Measurements from ENCODE around the gene MATN3.

The MATN3 gene

DNA sequence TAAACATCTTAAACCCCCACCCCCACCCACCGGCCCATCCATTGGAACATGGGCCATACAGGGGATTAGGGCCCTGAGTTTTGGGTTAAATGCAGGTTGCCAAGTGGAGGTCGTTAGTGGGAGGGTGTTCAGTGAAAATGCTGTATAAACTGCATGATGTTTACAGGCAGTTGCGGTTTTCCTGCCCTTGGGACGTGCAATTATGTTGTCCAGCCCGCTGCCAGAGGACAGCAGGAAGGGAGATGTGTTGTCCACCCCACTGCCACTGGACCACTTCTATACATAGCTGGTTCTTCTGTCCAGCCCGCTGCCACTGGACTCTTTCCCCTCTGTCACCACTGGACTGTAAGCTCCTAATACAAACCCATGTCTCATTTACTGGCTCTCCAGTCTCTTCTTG is 41.7 kb upstream of the MATN3 start:
- no peaks in the 10 kb centered on the region for H3K9me3 ChIP-seq
- no peaks in the 10 kb centered on the region for H3K4me1 ChIP-seq
- no peaks in the 10 kb centered on the region for H3K27me3 ChIP-seq
- no peaks in the 10 kb centered on the region for H3K36me3 ChIP-seq
- no peak for DNase-seq
- TF ChIP-seq, protein P1, sequence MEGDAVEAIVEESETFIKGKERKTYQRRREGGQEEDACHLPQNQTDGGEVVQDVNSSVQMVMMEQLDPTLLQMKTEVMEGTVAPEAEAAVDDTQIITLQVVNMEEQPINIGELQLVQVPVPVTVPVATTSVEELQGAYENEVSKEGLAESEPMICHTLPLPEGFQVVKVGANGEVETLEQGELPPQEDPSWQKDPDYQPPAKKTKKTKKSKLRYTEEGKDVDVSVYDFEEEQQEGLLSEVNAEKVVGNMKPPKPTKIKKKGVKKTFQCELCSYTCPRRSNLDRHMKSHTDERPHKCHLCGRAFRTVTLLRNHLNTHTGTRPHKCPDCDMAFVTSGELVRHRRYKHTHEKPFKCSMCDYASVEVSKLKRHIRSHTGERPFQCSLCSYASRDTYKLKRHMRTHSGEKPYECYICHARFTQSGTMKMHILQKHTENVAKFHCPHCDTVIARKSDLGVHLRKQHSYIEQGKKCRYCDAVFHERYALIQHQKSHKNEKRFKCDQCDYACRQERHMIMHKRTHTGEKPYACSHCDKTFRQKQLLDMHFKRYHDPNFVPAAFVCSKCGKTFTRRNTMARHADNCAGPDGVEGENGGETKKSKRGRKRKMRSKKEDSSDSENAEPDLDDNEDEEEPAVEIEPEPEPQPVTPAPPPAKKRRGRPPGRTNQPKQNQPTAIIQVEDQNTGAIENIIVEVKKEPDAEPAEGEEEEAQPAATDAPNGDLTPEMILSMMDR (IDR thresholded peaks at IDR 0.05; ENCODE audit: low read depth, low read length), result no peak
- H3K4me3 ChIP-seq (ENCODE audit: low read depth, low read length), result no peak overlapping the region

DNA sequence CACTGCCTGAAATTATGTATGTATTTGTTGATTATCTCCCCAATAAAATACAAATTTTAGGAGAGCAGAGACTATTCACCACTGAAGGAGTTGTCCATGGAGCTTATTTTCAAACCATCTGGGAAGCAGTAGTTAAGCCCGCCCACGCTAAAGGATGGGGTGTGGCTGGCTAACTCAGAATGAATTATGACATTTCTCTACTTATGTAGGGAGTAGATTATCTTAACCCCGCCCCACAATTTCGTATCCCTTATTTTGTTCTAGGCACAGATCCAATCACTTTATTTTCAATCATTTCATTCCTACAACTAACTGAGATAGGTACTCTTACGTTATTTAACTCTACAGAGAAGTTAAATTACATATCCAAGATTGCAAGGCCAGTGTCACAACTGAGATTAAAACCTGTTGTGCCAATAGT is 40.4 kb upstream of the MATN3 start:
- TF ChIP-seq, protein P1 (IDR thresholded peaks at IDR 0.05; ENCODE audit: low read depth, low read length), result no peak
- Histone ChIP-seq H3K27me3 (no peaks in the 10 kb centered on the region), H3K36me3 (no peaks in the 10 kb centered on the region), H3K4me3 (ENCODE audit: low read depth, low read length) (peak overlapping the region; percentile 94), H3K9me3 (no peaks in the 10 kb centered on the region), H3K4me1 (no peaks in the 10 kb centered on the region)
- peak; percentile 40 for DNase-seq

DNA sequence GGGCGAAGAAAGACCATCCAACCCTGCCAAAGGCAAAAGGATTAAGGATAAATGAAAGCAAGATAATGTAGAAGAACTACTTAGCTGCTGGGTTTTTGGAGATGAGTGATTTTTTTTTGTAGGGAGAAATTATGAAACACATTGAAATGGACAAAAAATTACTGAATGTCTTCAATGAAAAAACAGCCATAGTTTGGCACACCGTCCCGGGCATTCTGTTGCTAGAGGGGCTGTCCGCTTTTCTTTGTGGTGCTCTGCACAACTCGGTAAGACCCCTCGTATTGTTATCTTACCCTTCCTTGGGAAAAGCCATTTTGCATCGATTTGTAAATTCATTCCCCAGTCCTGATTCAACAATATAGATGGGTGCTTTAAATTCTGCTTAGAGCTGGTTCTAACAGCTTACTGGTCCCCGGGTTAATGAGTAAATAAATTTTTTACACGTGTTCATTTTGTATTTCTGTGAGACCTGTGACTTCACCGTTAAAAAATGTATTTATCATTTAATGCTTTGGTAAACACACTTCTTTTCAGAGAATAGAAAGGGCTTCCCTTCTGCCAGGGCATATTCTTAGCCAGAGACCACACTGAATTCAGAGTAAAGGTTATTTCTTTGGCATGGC is 39.9 kb upstream of the MATN3 start:
- Histone ChIP-seq H3K36me3 (no peaks in the 10 kb centered on the region), H3K4me1 (no peaks in the 10 kb centered on the region), H3K27me3 (no peaks in the 10 kb centered on the region), H3K9me3 (no peaks in the 10 kb centered on the region), H3K4me3 (ENCODE audit: low read depth, low read length) (peak overlapping the region; percentile 94)
- DNase-seq, result no peak
- TF ChIP-seq, protein P1 (IDR thresholded peaks at IDR 0.05; ENCODE audit: low read depth, low read length), result no peak

DNA sequence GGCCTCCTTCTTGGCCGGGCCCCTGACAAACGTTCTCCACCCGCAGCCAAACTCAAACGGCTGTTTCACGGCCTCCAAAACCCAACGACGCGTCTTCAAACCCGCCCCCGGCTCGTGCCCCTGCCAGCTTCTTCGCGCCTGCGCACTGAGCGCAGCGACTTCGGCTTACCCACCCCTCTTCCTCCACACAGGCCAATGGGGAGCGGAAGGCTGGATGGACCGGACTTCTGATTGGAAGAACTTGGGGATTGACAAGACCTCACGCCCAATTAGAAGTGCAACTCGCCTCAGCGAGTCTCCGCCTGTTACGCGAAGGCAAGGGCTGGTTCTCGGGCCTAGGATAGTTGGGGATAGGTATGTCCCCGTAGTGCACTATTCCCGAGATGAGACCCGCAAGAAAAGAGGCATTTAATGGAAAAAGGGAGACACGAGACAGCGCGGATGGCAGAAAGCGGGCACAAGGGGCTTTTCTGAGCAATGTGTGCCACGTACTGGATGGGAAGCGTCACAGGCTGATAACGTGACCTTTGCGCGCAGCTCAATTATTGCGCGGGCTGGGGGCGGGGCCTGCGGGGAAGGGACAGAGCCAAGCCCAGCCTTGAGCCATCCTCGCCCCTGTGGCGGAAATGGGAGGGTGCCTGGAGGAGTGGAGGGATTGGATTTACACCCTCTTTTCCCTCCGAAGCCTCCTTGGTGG is 39.2 kb upstream of the MATN3 start, which contains the start of gene LAPTM4A:
Gene LAPTM4A, minus strand, starts transcription at position 97 of the 697 bp plus-strand sequence. CDS start 108 bp downstream, outside the sequence.
- Histone ChIP-seq H3K4me1 (no peaks in the 10 kb centered on the region), H3K36me3 (no peaks in the 10 kb centered on the region), H3K4me3 (ENCODE audit: low read depth, low read length) (peak within 1 kb of the TSS; percentile 94), H3K9me3 (no peaks in the 10 kb centered on the region), H3K27me3 (no peaks in the 10 kb centered on the region)
- TF ChIP-seq, protein P1 (IDR thresholded peaks at IDR 0.05; ENCODE audit: low read depth, low read length), result no peak
- DNase-seq, result peak; percentile 99

DNA sequence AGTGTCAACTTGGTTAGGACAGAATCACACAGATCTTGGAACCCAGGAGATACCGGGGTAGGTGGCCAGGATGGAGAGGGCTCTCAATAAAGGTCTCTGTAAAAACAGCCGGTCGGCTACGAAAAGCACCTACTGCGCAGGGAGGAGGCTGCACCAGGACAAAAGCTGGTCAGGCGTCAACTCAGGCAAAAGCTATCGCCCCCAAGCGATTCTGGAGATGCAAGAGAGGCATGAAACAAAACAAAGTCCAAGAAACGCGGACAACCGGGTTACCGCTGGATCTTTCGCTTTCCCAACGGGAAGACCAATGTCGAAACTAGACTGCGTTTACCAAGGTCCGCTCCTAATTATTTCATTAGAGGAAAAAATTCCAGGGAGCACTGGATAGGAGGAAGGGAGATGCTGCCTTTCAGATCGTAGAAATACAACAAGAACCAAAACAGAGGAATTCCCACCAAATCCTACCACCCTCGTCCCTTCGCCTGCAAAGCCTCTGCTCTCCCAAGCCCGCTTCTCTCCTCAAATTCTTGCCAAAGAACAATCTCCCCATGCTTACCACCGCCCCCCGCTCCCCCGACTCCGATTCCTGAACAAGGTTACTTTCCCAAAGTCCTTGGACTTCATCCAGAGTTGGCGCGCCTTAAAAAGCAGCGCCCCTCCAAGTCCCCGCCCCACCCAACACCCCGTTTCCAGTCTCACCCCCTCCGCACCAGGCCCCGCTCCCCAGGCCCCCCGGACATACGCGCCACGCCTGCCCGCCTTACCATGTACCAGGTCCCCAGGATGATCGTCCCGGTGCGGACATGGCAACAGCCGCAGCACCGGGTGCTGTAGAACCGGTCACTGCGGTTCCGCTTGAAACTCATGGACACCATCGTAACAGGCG is 38.4 kb upstream of the MATN3 start:
- peak; percentile 54 for DNase-seq
- Histone ChIP-seq H3K9me3 (no peaks in the 10 kb centered on the region), H3K4me1 (peaks cover under 1% of the 10 kb centered on the region), H3K36me3 (no peaks in the 10 kb centered on the region), H3K4me3 (ENCODE audit: low read depth, low read length) (peak overlapping the region; percentile 94), H3K27me3 (no peaks in the 10 kb centered on the region)
- TF ChIP-seq, protein P1 (IDR thresholded peaks at IDR 0.05; ENCODE audit: low read depth, low read length), result peak; percentile 20; the same call in 1 of the 2 replicates
